Lower leg skin (tissue), 3 donors: ENCODE results near the gene ABLIM3.

ENCODE experiments used
- POLR2A ChIP-seq, 2 donors: fragments of 450-650 bp; IDR thresholded peaks; one replicate each; pipeline ENCODE4 v1.6.1; 2016 to 2017; ENCODE audit warnings: antibody characterized with exemption in 2 of 2, mild to moderate bottlenecking in 1 of 2, moderate library complexity in 1 of 2
- TF ChIP-seq, protein P1 (sequence below), 3 donors: fragments of 450-650 bp; IDR thresholded peaks; one replicate each; pipeline ENCODE4 v1.5.1; 2016; ENCODE audit warnings: antibody characterized with exemption in 3 of 3, mild to moderate bottlenecking in 3 of 3, moderate library complexity in 2 of 3

- TF ChIP-seq, protein P1, sequence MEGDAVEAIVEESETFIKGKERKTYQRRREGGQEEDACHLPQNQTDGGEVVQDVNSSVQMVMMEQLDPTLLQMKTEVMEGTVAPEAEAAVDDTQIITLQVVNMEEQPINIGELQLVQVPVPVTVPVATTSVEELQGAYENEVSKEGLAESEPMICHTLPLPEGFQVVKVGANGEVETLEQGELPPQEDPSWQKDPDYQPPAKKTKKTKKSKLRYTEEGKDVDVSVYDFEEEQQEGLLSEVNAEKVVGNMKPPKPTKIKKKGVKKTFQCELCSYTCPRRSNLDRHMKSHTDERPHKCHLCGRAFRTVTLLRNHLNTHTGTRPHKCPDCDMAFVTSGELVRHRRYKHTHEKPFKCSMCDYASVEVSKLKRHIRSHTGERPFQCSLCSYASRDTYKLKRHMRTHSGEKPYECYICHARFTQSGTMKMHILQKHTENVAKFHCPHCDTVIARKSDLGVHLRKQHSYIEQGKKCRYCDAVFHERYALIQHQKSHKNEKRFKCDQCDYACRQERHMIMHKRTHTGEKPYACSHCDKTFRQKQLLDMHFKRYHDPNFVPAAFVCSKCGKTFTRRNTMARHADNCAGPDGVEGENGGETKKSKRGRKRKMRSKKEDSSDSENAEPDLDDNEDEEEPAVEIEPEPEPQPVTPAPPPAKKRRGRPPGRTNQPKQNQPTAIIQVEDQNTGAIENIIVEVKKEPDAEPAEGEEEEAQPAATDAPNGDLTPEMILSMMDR (IDR thresholded peaks at IDR 0.05), result no peak
- no peak for TF ChIP-seq POLR2A (IDR thresholded peaks at IDR 0.05)
These were observed 36.1 kb downstream of the ABLIM3 start for GRCh38 chr5:149177339-149177843.
